Bronchial epithelial cell (primary cell): ENCODE data around the gene RSPO1. TPM values are rescaled to one million over a fixed set of nuclear protein-coding genes. Genes with fewer than 3 reads are reported as not detected.
A peak's percentile ranks its signal among the peaks of the same experiment; 100 is the strongest.

ENCODE experiments used
- DNase-seq: peaks from one replicate; pipeline ENCODE4 v3.0.0-alpha.2; 2010; ENCODE audit warnings: low read depth
- FAIRE-seq: peaks from 2 replicates; lab custom pipeline; 2011; peaks lifted over from hg19 to GRCh38; lab: Jason Lieb, UNC
- H3K27me3 ChIP-seq: 2 replicates; pipeline ENCODE4 v1.5.1; 2011; ENCODE audit warnings: low read length; ENCODE audit not compliant: control insufficient read depth, insufficient read depth
- H3K36me3 ChIP-seq: 2 replicates; pipeline ENCODE4 v1.5.1; 2011; ENCODE audit warnings: low read length; ENCODE audit not compliant: control insufficient read depth, insufficient read depth
- H3K4me3 ChIP-seq: 2 replicates; pipeline ENCODE4 v1.5.1; 2011; ENCODE audit warnings: mild to moderate bottlenecking, low read depth, low read length, control low read depth
- CTCF ChIP-seq: IDR thresholded peaks from 2 replicates; pipeline ENCODE4 v1.5.1; 2011; ENCODE audit warnings: mild to moderate bottlenecking, moderate library complexity, low read length, control low read depth, inconsistent platforms; ENCODE audit not compliant: insufficient read depth, severe bottlenecking
- total RNA-seq: library from RNA; depleted of rRNA; stranded (reverse); fragments of >200 nt; gene quantifications from 2 replicates; pipeline ENCODE4 v1.2.1, GENCODE V29; 2014

The RSPO1 gene
- total RNA-seq, 1 donor from 2014 or later: not detected

GRCh38 chr1:37631036-37631435 is 3.7 kb downstream of the RSPO1 start:
- no peak overlapping the region for H3K4me3 ChIP-seq
- DNase-seq: no peak
- no peak for FAIRE-seq
- H3K27me3 ChIP-seq: peaks cover 52% of the 10 kb centered on the region
- H3K36me3 ChIP-seq: no peaks in the 10 kb centered on the region
- TF ChIP-seq CTCF: no peak

GRCh38 chr1:37630426-37631028 is 4.2 kb downstream of the RSPO1 start:
- Histone ChIP-seq H3K27me3 (peaks cover 48% of the 10 kb centered on the region), H3K4me3 (no peak overlapping the region), H3K36me3 (no peaks in the 10 kb centered on the region)
- no peak for TF ChIP-seq CTCF
- FAIRE-seq (no peak), DNase-seq (no peak)

- no peak overlapping the region for H3K4me3 ChIP-seq
- H3K36me3 ChIP-seq: no peaks in the 10 kb centered on the region
- H3K27me3 ChIP-seq: peaks cover 41% of the 10 kb centered on the region
- no peak for DNase-seq
- no peak for TF ChIP-seq CTCF
- peak; percentile 23 for FAIRE-seq
Observed at GRCh38 chr1:37629726-37630425, 4.8 kb downstream of the RSPO1 start.

- FAIRE-seq (no peak), DNase-seq (no peak)
- H3K4me3 ChIP-seq: no peak overlapping the region
- peaks cover 37% of the 10 kb centered on the region for H3K27me3 ChIP-seq
- H3K36me3 ChIP-seq: no peaks in the 10 kb centered on the region
- TF ChIP-seq CTCF: no peak
Observed at GRCh38 chr1:37629008-37629407, 5.7 kb downstream of the RSPO1 start.

- Histone ChIP-seq H3K36me3 (no peaks in the 10 kb centered on the region), H3K4me3 (no peak overlapping the region), H3K27me3 (peaks cover 30% of the 10 kb centered on the region)
- DNase-seq (no peak), FAIRE-seq (no peak)
- TF ChIP-seq CTCF: no peak
Observed at GRCh38 chr1:37628026-37628556, 6.6 kb downstream of the RSPO1 start.
